Epithelial cell of proximal tubule (primary cell): ENCODE data around the gene HMG20A. TPM values are rescaled to one million over a fixed set of nuclear protein-coding genes. Genes with fewer than 3 reads are reported as not detected.

Experiments used
- DNase-seq: peaks from one replicate; pipeline ENCODE4 v3.0.0-alpha.2; 2011; ENCODE audit warnings: low read depth
- H3K4me3 ChIP-seq: 2 replicates; pipeline ENCODE4 v1.5.1; 2011; ENCODE audit warnings: low read depth, mild to moderate bottlenecking, low read length
- total RNA-seq: library from RNA; depleted of rRNA; stranded (reverse); fragments of >200 nt; gene quantifications from 2 replicates; pipeline ENCODE4 v1.2.3, GENCODE V29; 2015
- TF ChIP-seq, protein P1 (sequence below): conservative IDR thresholded peaks from 2 replicates; pipeline ENCODE4 v1.5.1; 2012; ENCODE audit warnings: low read depth, mild to moderate bottlenecking, low read length

The HMG20A gene
- total RNA-seq, 1 donor from 2014 or later = 22.5 TPM

DNA sequence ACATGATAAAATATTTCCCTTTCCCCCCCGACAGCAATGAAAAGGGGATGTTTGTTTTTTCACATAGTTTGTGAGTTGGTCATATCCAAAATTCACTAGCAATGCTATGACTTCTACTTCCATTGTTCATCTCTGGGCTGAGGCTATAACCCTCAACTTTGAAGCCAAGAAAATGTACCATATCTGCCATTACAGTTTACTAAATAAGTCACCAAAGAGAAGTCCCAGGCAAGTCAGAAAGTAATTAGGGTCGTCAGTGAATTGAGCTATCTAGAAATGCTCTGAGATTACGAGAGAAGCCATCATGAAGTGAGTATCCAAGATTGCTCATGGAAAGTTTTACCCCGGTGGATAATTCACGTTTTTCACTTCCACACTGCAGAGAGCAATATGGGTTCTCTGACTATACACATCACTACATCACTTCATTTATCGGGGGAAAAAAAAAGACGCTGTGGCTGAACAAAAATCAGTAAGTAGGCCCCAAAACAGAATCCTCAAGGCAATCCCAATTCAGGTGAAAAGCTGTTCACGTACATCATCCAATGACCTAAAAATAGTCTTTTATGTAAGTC lies 2.2 kb upstream of the HMG20A start:
- peak overlapping the region; percentile 89 for H3K4me3 ChIP-seq
- DNase-seq = no peak
- TF ChIP-seq, protein P1, sequence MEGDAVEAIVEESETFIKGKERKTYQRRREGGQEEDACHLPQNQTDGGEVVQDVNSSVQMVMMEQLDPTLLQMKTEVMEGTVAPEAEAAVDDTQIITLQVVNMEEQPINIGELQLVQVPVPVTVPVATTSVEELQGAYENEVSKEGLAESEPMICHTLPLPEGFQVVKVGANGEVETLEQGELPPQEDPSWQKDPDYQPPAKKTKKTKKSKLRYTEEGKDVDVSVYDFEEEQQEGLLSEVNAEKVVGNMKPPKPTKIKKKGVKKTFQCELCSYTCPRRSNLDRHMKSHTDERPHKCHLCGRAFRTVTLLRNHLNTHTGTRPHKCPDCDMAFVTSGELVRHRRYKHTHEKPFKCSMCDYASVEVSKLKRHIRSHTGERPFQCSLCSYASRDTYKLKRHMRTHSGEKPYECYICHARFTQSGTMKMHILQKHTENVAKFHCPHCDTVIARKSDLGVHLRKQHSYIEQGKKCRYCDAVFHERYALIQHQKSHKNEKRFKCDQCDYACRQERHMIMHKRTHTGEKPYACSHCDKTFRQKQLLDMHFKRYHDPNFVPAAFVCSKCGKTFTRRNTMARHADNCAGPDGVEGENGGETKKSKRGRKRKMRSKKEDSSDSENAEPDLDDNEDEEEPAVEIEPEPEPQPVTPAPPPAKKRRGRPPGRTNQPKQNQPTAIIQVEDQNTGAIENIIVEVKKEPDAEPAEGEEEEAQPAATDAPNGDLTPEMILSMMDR = no peak

DNA sequence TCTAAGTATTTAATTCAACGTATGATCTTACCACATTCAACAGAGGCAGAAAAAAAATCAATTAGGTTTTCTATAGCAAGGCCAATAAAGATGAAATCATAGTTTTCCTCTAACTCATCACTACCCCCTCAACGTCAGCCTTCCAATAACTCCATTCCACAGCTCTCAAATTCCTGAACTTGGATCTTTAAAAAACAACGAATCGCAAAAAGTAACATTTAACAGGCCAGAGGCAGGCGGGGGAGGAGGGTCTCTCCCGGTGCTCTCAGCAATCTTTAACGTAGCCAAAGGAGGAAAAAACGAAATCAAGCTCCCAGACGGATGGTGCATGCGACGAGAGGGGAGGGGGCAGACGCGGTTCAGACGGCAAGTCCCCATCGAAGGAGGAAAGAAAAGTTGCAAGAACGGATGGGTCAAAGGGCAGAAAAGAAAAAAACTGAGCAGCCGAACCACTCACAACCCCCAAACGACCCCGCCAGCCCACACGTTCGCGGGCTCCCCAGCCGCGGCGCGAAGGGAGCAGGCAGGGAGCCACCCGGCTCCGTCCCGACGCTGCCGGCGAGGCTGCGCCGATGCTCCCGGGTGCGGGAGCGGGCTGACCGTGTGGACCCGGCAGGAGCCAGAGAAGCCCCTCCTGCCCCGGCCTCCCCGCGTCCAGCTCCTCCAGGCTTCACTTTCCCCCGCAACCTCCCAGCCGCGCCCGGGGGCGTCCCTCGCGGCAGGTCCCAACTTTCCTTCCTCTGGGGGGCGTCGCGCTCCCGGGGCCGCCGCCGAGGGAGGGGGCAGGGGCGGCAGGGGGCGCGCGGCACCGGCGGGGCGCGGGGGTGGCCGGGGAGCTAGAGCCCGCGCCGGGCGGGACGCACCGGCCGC lies 1.5 kb upstream of the HMG20A start:
- TF ChIP-seq, protein P1 = no peak
- no peak for DNase-seq
- peak overlapping the region; percentile 89 for H3K4me3 ChIP-seq

DNA sequence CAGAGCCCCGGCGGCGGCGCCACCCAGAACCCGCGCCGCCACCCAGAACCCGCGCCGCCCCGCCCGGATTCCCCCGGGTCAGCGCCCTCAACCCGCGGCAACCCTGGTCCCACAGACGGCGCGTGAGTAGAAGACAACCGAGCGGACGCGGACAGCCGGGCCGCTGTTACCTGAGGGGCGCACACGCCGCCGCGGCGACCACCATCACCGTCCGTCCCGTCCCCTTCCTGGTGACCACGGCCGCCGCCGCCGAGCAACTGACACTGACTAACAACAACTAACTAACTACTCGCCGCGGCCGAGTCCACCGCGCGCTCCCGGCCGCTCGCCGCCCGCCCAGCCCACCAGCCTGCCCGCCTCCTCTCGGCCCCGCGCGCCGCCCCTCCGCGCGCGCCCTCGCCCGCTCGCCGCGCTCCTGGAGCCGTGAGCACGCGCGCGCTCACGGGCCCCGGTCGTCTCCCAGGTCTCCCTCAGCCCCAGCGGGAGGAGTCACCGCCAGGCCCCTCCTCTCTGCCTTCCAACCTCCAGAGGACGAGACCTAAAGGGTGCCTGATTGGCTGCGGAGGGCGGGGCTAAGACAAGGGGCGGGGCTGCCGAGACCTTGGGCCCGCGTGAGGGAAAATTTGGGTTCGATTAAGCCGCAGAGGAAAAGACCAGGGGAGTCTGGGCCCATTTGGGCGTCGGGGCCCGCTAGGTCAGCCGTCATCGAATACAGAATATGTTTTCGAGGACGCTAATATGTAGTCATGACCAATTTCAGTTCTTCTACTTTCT lies 665 bp upstream of the HMG20A start, which contains the start of gene PEAK1:
Gene PEAK1 (minus strand): TSS at position 269 of the 774 bp plus-strand sequence. CDS start 238,178 bp downstream, outside the sequence.
- TF ChIP-seq, protein P1 = no peak
- peak; percentile 79 for DNase-seq

DNA sequence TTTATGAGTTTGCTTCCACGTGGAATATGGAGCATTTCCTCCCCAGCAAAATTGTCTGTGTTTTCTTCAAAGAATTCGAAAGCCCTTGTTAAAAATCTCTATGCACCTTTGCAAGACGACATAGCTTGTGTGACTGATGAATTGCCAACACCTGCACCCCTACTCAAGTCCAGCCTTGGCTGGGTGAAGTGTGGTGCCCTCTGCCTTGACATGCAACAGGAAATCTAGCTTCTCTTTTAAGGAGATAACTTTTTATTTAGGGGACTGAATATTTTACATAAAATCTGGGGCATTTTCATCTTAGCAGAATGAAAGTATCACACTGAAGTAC lies 647 bp downstream of the HMG20A start:
- DNase-seq = no peak
- peak overlapping the region; percentile 92 for H3K4me3 ChIP-seq
- TF ChIP-seq, protein P1 = no peak

More for the DNA sequence above, 665 bp upstream of the HMG20A start, which contains the start of gene PEAK1:
- peak within 1 kb of the TSS; percentile 92 for H3K4me3 ChIP-seq

DNA sequence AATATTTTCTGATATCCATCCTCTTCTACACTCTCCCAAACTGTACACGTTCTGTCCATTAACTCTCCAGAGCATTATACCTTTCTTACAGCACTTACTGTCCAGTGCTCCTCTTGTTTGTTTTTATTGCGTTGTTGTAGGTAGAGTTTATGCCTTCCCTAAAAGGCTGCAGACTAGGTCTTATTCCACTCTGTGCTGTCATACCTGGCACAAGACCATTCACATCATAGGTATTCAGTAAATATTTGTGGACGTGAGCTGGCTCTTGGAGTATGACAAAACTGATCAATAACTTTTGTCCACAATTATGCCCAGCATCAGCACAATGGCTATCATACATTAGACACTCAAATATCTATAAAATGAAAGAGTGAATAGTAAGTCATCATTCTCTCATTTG lies 4.4 kb downstream of the HMG20A start:
- no peak for DNase-seq
- H3K4me3 ChIP-seq = no peak overlapping the region
- TF ChIP-seq, protein P1 = no peak

DNA sequence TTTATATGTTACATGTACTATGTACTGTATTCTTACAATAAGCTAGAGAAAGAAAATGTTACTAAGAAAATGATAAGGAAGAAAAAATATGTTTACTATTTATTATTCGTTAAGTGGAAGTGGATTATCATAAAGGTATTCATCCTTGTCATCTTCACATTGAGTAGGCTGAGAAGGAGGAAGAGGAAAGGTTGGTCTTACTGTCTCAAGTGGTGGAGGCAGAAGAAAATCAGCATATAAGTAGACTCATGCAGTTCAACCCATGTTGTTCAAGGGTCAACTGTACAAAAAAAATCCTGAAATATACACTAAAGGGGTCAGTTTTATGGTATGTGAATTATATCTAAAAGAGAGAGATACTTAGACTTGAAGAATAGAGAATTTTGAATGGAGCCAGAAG lies 5.7 kb downstream of the HMG20A start:
- no peak for DNase-seq
- TF ChIP-seq, protein P1 = no peak

More for the DNA sequence above, 5.7 kb downstream of the HMG20A start:
- H3K4me3 ChIP-seq = no peak overlapping the region
